Measurements from ENCODE around the gene TANGO2.
A peak's percentile ranks its signal among the peaks of the same experiment; 100 is the strongest.

The TANGO2 gene

DNA sequence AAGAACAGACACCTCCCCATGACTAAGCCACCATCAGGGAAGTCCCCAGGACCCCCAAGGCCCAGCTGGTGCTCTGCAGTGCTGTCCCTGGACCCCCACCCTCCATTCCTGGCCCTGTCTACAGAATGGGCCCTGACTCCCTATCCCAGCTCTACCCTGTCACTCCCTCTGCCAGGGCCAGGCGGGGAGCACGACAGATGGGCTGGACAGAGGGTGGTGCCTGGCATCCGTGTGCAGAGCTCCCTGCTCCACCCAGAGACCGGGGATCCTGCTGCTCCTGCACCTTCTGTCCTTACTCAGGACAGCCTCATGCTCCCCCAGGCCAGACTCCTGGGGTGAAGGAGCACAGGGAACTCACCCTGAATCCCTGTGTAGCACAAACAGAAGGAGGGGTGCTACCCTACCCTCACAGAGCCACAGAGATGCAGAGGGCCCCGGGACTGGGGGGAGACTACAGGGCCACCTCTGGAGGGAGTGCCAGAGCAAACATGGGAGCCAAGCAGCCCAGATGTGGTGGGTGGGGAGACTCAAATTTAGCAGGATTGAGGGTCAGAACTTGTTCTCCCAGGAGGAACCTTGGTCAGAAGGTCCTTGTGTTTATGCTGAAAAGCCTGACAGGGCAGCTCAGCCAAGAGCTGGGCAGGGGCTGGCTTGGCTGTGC, 6.3 kb upstream of the TANGO2 start:
- DNase-seq = no peak

DNA sequence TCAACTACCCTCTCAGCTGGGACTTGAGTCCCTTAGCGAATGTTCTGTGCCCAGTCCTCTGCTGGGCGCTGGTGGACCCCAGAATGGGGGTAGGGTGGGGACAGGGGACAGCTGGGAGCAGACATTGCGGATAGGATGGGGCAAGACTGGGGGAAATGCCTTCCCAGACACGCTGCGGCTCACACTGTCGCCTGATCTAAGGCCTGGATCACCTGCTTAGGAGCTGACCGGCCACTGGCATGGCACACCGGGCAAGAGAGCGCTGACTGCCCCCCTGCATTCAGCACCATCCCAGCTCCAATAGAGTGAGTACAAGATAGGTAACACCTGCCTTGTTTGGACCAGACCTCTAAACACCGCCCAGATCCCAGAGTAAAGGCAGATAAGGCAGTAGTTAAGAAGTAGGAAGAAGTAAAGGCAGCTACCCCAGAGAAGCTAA, 5.7 kb upstream of the TANGO2 start:
- no peak for DNase-seq

DNA sequence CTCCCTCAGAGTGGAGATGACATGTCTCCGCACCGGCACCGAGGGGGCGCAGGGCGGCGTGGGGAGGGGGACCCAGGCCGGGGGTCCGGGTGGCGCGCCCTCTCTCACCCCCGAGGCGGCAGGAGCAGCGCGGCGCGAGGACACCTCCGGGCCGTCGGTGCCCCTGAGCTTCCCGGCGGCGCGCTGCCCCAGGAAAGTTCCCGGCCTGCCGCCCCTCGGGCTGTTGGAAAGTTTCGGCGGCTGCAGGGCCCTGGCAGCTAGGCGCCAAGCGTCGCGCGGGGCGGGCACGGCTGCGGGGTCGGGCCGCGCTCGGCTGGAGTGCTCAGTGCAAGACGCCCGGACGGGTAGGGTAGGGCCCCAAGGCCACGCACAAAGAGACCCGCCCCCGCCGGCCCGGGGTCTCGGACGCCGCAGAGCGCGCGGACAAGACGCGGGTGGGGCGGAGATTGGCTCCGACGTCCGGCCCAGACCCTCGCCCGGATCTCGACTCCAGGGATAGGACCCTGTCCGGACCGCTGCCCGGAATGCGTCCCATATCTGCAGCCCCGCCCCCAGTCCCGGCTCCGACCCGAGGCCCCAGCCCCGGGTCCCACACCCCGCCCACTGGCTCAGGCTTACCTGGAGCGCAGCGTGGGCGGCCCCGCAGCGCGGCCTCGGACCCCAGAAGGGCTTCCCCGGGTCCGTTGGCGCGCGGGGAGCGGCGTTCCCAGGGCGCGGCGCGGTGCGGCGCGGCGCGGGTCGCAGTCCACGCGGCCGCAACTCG, 4.8 kb upstream of the TANGO2 start:
- no peak for DNase-seq

DNA sequence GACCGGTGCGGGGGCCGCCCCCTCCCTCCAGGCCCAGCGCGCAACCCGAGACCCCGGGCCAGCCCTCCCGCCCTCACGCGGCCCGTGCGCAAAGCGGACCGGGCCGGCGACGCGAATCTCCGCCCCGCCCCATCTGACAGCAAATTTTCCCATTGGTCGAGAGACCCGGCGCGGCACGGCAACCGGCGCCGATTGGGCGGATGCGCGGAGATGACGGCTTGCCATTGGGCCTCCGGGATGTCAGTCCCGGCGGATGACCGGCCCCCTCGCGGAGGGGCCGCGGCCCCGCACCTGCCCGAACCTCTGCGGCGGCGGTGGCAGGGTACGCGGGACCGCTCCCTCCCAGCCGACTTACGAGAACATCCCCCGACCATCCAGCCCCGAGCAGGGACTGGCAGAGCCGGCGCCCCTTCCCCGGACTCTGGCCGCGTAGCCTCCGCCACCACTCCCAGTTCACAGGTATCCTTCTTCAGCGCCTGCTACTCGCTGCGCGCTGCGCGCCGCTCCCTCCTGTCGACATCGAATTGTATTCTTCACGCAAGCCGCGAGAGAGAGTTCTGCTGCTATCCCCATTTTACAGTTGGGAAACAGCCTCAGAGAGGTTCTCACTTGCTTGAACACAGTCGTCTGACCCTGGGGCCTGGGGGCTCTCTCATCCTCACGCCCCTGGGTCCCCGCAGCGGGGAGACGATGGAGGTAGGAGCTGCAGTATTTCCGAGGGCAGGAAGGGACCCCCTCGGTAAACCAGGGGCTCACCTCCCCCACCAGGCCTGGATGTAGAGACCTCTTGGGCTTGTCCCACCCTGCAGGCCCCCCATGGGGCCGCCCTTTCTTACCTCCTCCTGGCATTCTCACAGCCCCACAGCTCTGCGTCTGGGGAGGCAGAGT, 3.9 kb upstream of the TANGO2 start, which contains the start of gene ARVCF:
Gene ARVCF (minus strand): TSS at position 90 of the 888 bp plus-strand sequence. CDS start 26,029 bp downstream, outside the sequence.
- DNase-seq = peak; percentile 75

DNA sequence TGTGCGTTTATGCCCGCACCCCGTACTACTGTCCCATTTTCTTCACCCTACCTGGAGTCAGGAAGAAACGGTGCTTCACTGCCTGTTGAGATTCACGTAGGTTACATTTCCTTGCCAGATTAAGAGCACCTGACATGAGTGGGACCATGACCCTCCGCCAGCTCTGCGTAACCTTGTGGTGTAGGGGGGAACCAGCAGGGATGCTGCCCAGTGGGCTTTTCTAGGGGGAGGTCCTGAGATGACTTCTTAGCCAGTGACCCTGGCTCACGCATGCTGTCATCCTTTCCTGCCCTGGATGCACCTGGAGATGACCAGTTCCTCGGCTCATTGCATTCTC, 3.3 kb upstream of the TANGO2 start:
- DNase-seq = no peak

DNA sequence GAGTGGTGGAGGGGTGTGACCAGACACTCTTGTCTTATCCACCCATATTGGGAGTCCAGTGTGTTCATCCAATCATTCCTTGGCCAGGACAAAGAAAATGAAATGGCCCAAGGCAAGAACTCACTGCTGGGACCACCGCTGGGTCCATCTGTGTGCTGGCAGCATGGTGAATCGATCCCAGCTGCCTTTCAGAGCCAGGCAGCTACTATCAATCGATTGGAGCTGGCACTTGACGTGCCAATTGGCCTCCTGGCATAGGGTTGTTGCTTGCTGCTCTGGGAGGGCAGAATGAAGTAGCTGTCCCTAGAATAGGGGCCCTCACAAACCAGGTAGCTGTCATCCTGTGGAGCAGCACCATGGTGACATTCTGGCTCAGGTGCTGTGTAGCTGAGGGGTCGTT, 2.9 kb upstream of the TANGO2 start:
- DNase-seq = no peak

DNA sequence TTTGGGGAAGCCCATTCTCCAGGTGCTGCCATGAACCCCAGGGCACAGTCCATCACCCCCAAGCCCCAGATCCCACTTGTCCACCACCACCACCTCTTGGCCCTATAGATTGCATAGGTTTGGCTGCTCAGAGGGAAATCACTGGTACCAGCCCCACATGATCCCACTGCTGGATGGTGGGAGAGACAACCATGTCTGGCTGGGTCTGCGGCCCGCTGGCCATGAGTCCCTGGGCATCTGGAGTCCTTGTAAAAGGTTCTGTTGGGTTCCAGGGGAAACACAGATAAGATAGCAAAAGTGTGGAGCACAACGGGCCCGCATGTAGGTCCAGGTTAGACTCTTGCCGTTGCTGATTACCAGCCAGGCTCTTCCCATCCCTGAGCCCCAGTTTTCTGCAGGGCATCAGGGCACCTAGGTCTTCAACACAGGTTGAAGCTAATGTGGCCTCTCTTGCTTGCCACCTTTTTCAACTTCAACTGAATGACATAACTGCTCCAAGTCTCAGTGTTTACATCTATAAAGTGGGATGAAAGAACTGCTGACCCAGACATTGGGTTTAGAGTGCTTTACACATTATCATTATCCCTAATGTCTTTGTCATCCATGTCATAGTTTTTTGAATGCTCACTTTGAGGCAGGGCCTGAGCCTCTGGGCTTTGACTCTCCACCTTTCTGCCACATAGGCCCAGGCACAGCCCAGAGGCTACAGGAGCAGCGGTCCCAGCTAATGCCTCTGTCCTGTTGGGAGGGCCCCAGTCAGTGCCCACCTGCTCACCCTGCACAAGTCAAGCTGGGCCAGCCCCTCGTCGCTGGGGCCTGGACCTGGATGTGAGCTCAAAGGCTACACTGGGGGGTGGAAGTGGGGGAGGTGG, 1.0 kb upstream of the TANGO2 start:
- no peak for DNase-seq

DNA sequence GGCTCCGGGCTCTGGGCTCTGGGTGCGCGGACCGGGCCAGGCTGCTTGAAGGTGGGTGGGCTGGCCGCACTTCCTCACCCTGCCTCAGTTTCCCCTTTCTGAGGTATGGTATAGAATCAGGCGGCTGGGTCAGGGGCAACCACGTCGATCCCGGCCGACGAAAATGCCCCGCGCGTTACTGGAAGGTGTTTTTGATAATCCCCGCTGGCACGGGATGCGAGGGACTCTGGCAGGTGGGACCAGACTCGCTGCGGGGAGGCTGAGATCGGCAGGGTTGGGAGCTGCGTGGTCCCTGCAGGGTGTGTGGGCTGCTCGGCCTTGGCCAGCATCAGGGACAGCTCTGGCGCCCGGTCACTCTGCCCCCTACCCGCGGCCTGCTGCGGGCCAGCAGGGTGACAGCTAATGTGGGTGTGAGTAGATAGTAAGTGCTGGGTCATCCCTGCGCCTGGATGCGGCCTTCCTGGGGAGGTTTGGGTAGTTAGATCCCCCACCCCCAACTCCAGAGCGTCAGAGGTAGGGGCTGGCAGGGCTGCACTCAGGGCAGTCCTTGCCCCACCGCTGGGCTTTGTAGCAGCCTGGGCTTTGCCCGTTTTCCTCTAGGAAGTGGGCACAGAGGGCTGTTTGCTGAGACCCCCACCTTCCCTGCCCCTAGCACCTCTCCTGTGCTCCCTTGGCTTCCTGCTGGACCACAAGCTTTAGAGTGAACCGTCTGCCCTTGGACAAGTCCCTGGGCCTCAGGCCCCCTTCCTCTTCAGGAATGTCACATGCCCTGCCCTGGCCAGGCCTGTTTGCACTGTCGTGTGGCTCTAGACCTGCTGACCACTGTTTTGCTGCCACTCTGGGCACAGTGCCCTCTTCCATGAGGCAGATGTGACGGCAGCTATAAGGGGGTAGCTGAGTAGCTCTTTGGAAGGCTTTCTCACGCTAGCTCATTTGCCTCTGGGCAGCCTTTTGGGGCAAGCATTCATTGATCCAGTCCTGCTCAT, 579 bp downstream of the TANGO2 start:
- peak in 1 of 2 experiments; percentile 19 for DNase-seq

DNA sequence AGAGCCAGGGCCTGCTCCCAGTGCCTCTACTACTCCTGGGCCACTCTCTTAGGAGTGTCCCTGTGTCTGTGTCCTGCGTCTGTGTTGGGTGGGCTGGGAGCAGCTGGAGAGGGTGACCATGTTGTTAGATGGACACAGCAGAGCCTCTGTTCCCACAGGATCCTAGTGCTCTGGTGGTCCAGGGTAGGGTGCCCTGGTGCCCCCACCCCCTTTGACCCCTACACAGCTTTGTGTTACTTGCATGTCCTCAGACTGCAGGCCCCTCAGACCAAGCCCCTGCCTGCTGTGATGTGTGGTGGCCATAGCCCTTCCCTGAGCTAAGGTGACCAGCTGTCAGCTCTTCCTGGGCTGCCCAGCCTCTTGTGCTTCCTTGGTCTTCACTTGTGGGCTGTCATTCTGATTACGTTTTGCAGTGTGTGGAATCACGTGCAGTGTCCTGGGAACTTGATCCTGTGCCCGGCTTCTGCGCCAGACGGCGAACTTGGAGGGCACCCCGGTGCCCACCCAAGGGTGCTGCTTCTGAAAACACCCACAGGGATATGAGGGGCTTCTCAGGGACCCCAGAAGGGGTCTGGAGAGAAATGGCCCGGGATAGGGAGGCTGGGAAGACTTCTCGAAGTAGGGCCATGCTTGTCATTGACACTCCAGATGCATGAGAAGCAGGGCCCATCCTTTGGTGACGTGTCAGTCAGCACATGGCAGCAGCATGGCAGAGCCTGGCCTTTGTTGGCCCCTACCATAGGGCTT, 1.5 kb downstream of the TANGO2 start:
- DNase-seq = no peak

DNA sequence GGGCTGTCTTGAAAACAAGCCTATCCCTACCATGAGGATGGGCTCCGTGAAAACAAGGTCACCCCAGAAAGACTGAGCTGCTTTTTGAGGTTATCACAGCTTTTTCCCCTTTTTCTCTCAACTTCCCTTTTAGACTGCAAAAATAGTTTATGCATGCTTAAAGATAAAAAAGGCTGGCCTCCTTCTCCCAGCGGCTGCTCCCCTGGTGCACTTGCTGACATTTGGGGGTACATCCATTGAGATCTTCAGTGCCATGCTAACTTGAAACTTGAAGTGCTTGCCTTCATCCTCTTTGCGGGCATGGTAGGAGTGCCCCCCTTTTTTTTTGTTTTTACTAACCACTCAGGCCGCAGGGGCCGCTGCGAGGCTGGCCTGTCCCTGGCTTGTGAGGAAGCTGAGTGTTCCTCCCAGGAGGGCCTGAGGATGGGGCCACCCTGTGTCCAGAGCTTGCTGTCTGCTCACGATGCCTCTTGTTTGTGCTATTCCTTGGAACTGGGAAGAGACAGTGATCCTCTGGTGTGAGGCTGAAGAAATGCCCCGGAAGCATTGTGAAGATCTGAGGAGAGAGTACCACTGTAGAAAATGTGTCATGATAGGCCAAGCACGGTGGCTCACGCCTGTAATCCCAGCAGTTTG, 2.2 kb downstream of the TANGO2 start:
- DNase-seq = no peak

DNA sequence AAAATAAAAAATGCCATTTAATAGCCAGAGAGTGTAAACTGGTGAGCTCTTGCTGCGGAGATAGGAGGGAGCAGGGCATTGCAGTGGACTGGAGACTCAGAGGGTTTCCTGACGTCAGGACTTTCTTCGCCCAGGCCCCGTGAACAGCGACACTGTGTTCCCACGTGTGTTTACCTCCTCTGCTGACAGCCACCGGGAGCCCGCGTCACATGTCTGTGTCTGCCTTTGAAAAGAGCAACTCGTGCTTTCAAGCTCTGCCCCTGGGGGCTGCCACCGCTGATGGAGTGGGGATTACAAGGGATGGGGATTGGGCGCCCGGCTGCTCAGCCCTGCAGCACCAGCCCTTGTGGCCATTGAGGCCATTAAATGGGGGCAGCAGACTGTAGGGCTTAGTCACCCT, 3.3 kb downstream of the TANGO2 start:
- DNase-seq = no peak

DNA sequence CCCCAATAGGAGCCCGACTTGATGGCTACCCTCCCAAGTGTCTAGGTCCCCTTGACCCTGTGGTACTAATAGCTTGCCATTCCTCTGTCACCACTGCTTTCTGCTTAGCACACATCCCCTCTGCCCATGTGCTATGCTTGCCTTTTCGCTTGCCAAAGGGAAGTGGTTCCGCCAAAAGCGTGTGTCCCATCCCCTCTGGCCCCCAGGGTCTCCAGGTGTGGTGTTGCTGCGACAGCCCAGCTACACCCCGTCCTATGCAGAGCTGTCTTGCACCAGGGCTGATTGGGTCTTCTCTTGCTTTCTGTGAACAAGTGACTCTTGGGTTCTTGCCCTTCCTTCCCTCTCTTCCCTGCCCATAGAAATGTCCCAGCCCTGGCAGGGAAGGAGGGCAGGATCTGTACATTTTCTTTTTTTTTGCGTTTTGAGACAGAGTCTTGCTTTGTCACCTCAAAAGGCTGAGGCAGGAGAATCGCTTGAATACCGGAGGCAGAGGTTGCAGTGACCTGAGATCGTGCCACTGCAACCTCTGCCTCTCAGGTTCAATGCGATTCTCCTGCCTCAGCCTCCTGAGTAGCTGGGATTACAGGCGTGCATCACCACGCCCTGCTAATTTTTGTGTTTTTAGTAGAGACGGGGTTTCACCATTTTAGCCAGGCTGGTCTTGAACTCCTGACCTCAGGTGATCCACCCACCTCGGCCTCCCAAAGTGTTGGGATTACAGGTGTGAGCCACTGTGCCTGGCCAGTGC, 3.9 kb downstream of the TANGO2 start:
- DNase-seq = no peak

DNA sequence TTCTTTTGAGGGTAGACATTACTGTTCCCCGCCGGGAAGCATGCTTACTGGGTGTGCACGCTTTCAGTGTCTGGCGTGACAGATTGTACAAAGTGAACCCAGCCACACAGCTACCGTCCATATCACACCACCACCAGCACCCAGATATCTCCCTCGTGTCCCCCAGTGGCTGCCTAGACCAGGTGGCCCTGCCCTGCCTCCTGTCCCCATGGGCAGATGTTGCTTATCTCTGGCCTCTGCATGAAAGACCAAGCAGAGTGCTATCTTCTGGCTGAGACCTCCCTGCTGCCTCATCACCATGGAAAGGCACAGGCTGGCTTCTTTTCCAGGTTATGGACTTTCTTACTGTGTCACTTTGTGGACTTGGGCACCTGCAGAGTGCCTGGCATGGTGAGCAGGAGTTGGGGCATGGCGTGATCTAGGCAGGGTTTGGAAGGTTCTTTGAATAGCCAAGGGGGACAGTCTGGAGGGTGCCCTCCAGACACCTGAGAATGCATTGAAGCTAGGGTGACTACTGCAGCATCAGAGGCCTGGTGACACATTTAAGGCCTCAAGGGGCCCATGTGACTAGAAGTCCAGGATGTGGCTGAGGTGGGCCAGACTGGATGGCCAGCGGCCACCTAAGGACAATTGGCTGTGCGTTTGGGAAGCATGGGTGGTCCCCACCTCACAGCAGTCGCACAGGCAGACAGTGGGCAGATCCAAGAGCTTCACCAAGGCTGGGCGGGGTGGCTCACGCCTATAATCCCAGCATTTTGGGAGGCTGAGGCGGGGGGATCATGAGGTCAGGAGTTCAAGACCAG, 4.7 kb downstream of the TANGO2 start:
- no peak for DNase-seq

DNA sequence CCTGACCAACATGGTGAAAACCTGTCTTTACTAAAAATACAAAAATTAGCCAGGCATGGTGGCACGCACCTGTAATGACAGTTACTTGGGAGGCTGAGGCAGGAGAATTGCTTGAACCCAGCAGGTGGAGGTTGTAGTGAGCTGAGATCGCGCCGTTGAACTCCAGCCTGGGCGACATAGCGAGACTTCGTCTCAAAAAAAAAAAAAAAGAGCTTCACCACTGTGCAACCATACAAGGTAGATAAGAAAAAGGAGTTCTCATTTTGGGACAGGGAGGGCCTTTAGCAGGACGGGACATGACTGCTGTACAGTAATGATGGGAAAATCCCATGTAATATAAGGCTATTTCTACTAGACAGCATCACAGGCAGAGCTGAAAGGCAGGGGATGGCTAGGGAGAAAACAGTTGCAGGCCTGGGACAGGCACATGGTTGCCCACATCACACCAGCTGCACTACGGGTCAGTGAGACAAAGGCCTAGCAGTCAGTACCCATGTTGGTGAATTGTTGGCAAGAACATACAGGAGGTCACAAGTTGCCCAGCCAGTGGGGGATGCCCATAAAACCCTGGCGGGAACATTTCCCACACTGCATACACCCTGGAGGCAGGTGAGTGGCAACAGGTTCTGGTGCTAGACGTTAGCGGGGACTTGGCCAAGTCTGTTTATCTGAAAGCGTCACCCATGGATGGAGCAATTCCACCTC, 5.4 kb downstream of the TANGO2 start:
- no peak for DNase-seq

DNA sequence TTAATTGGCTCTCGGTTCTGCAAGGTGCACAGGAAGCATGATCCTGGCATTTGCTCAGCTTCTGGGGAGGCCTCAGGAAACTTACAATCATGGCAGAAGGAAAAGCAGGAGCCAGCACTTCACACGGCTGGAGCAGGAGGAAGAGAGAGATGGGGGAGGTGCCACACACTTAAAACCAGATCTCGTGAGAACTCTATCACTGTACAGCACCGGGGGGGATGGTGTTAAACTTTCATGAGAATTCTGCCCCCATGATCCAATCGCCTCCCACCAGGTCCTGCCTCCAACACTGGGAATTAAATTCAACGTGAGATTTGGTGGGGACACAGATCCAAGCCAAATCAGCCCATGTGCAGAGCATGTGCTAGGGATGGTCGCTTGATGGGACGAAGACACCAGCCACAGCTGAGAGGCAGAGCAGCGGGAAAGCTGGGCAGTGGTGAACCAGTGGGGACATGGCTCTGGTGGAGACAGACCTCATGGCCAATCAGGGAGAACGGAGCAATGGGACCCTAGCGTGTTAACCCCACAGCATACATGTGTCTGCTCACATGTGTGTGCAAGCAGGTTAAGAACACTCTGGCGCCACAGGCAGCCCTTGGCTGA, 6.2 kb downstream of the TANGO2 start:
- no peak for DNase-seq

DNA sequence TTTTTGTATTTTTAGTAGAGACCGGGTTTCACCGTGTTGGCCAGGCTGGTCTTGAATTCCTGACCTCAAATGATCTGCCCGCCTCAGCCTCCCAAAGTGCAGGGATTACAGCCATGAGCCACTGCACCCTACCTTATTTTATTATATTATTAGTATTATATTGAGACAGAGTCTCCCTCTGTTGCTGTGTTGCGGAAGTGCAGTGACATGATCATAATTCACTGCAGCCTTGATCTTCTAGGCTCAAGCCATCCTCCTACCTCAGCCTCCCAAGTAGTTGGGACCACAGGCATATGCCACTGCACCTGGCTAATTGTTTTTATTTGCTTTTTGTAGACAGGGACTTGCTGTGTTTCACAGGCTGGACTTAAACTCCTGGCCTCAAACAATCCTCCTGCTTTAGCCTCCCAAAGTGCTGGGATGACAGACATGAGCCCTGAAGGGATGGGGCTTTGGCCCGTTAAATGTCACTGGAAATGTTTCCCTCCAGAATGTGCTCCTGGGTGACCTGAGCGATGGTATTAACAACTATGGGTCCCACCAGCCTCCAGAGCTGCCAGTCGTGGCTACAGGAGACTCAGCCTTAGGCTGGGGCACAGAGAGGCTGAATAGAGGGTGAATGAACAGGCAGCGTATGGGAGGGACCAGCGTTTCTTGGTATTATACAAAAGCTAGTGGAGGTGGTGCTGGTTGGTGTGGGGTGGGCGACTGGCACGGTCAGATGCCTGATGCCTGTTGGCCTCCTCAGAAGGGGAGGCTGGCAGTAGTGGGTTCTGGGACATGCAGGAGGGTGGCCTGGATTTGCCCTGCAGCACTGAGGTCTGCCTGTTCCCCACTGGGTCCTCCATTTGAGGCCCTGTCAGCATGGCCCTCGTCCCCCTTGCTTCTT, 7.3 kb downstream of the TANGO2 start:
- peak in 1 of 2 experiments; percentile 11 for DNase-seq
